ENCODE measurements around the gene TECTA. TPM values are rescaled to one million over a fixed set of nuclear protein-coding genes. Genes with fewer than 3 reads are reported as not detected.

The TECTA gene
- total RNA-seq, 1 experiment from 2014 or later = 0.37 TPM

GRCh38 chr11:121210445-121211080 is 109.5 kb downstream of the TECTA start (continued):
- TF ChIP-seq, protein P1, sequence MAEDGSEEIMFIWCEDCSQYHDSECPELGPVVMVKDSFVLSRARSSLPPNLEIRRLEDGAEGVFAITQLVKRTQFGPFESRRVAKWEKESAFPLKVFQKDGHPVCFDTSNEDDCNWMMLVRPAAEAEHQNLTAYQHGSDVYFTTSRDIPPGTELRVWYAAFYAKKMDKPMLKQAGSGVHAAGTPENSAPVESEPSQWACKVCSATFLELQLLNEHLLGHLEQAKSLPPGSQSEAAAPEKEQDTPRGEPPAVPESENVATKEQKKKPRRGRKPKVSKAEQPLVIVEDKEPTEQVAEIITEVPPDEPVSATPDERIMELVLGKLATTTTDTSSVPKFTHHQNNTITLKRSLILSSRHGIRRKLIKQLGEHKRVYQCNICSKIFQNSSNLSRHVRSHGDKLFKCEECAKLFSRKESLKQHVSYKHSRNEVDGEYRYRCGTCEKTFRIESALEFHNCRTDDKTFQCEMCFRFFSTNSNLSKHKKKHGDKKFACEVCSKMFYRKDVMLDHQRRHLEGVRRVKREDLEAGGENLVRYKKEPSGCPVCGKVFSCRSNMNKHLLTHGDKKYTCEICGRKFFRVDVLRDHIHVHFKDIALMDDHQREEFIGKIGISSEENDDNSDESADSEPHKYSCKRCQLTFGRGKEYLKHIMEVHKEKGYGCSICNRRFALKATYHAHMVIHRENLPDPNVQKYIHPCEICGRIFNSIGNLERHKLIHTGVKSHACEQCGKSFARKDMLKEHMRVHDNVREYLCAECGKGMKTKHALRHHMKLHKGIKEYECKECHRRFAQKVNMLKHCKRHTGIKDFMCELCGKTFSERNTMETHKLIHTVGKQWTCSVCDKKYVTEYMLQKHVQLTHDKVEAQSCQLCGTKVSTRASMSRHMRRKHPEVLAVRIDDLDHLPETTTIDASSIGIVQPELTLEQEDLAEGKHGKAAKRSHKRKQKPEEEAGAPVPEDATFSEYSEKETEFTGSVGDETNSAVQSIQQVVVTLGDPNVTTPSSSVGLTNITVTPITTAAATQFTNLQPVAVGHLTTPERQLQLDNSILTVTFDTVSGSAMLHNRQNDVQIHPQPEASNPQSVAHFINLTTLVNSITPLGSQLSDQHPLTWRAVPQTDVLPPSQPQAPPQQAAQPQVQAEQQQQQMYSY (CRISPR knock-in tag; IDR thresholded peaks at IDR 0.05) = no peak
- TF ChIP-seq SMAD3 (CRISPR knock-in tag; IDR thresholded peaks at IDR 0.05; ENCODE audit: borderline replicate concordance) = no peak

- ChIA-PET POLR2A (no interaction called here), CTCF (no interaction called here)
- Mint-ChIP-seq H3K4me3 (no peak overlapping the region), H3K36me3 (no peaks in the 10 kb centered on the region), H3K27ac (no peak overlapping the region), H3K9me3 (no peaks in the 10 kb centered on the region), H3K4me1 (no peaks in the 10 kb centered on the region), H3K27me3 (ENCODE audit: low read depth) (no peaks in the 10 kb centered on the region)
- no peak for DNase-seq (ENCODE audit: low spot score)
- ATAC-seq = no peak
- TF ChIP-seq ELF4 (CRISPR knock-in tag; IDR thresholded peaks at IDR 0.05; ENCODE audit: low read depth) (no peak), SP1 (CRISPR knock-in tag; conservative IDR thresholded peaks at IDR 0.05) (no peak), E2F1 (CRISPR knock-in tag; IDR thresholded peaks at IDR 0.05) (no peak), ZBTB21 (CRISPR knock-in tag; IDR thresholded peaks at IDR 0.05; ENCODE audit: borderline replicate concordance) (no peak), CTCF (IDR thresholded peaks at IDR 0.05) (no peak), ZNF219 (CRISPR knock-in tag; IDR thresholded peaks at IDR 0.05; ENCODE audit: borderline replicate concordance) (no peak), HMGA2 (CRISPR knock-in tag; IDR thresholded peaks at IDR 0.05) (no peak), SMAD4 (CRISPR knock-in tag; IDR thresholded peaks at IDR 0.05) (no peak), CBFB (CRISPR knock-in tag; IDR thresholded peaks at IDR 0.05; ENCODE audit: low read depth) (no peak), USF2 (CRISPR knock-in tag; IDR thresholded peaks at IDR 0.05) (no peak), JUN (CRISPR knock-in tag; IDR thresholded peaks at IDR 0.05) (no peak), OVOL2 (CRISPR knock-in tag; IDR thresholded peaks at IDR 0.05; ENCODE audit: borderline replicate concordance) (no peak), CREB1 (CRISPR knock-in tag; IDR thresholded peaks at IDR 0.05) (no peak), TEAD1 (CRISPR knock-in tag; IDR thresholded peaks at IDR 0.05) (no peak), ETV6 (CRISPR knock-in tag; IDR thresholded peaks at IDR 0.05) (no peak)
These were observed 110.6 kb downstream of the TECTA start for GRCh38 chr11:121211626-121212025.

All from WTC11 (cell line).